CD14-positive monocyte (primary cell): Measurements from ENCODE around the gene SLC24A3. TPM values are rescaled to one million over a fixed set of nuclear protein-coding genes. Genes with fewer than 3 reads are reported as not detected.

Source experiments
- DNase-seq, 3 donors: peaks; one replicate each; pipeline ENCODE4 v3.0.0-alpha.2; 2011 to 2022
- H2AFZ ChIP-seq: 2 replicates; pipeline ENCODE4 v1.6.0; 2012; ENCODE audit warnings: mild to moderate bottlenecking, low read depth, low read length, inconsistent platforms; ENCODE audit not compliant: insufficient read depth, poor library complexity, severe bottlenecking
- H3K27ac ChIP-seq, 2 donors: 1 replicate in 1 of 2; 2 replicates in 1 of 2; pipeline ENCODE4 v1.5.1; 2012 to 2013; ENCODE audit warnings: low read length in 2 of 2, control low read depth in 1 of 2, inconsistent platforms in 1 of 2, low read depth in 1 of 2, mild to moderate bottlenecking in 1 of 2
- H3K27me3 ChIP-seq, 2 donors: one replicate each; pipeline versions ENCODE4 v1.6.0 to v1.6.1; 2011 to 2013; ENCODE audit warnings: low read length in 2 of 2; ENCODE audit not compliant: control insufficient read depth in 2 of 2, insufficient read depth in 2 of 2
- H3K36me3 ChIP-seq, 2 donors: replicated peaks in 1 of 2; 1 replicate in 1 of 2; 2 replicates in 1 of 2; pipeline versions ENCODE4 v1.5.1 to v1.6.1; 2012 to 2013; ENCODE audit warnings: low read length in 2 of 2, control low read depth in 1 of 2, inconsistent platforms in 1 of 2, mild to moderate bottlenecking in 1 of 2; ENCODE audit not compliant: insufficient read depth in 2 of 2, control insufficient read depth in 1 of 2
- H3K4me1 ChIP-seq, 2 donors: 1 replicate in 1 of 2; 2 replicates in 1 of 2; pipeline versions ENCODE4 v1.5.1 to v1.6.1; 2012 to 2013; ENCODE audit warnings: low read length in 2 of 2, control low read depth in 1 of 2, inconsistent platforms in 1 of 2, mild to moderate bottlenecking in 1 of 2, moderate library complexity in 1 of 2; ENCODE audit not compliant: insufficient read depth in 2 of 2, control insufficient read depth in 1 of 2
- H3K4me2 ChIP-seq: replicated peaks from 2 replicates; pipeline ENCODE3; 2012; ENCODE audit warnings: low read length, moderate library complexity, mild to moderate bottlenecking; ENCODE audit not compliant: poor library complexity, severe bottlenecking; ENCODE audit errors: extremely low read depth
- H3K4me3 ChIP-seq, 3 experiments: fragments of 200-600 bp in 1 of 3; sonication (generic) in 1 of 3; replicated peaks in 1 of 3; 1 replicate in 2 of 3; 2 replicates in 1 of 3; pipeline ENCODE4 v1.5.1; 2011 to 2013; ENCODE audit warnings: low read length in 3 of 3, mild to moderate bottlenecking in 3 of 3, control low read depth in 2 of 3, low read depth in 2 of 3, inconsistent platforms in 1 of 3, moderate library complexity in 1 of 3
- H3K79me2 ChIP-seq: 2 replicates; pipeline ENCODE4 v1.6.0; 2012; ENCODE audit warnings: mild to moderate bottlenecking, control low read depth, inconsistent platforms, low read length, moderate library complexity; ENCODE audit not compliant: insufficient read depth
- H3K9ac ChIP-seq: 2 replicates; pipeline ENCODE4 v1.6.0; 2017; ENCODE audit warnings: low read length, mild to moderate bottlenecking; ENCODE audit not compliant: insufficient read depth, poor library complexity, severe bottlenecking
- H3K9me3 ChIP-seq, 2 donors: replicated peaks in 1 of 2; 1 replicate in 1 of 2; 2 replicates in 1 of 2; pipeline versions ENCODE4 v1.5.1 to v1.6.1; 2012 to 2013; ENCODE audit warnings: low read length in 2 of 2, control low read depth in 1 of 2; ENCODE audit not compliant: control insufficient read depth in 1 of 2, insufficient read depth in 1 of 2
- H4K20me1 ChIP-seq: 2 replicates; pipeline ENCODE4 v1.6.0; 2012; ENCODE audit warnings: mild to moderate bottlenecking, low read length, control low read depth, moderate library complexity; ENCODE audit not compliant: insufficient read depth
- H3K27ac Mint-ChIP-seq, 7 donors: one replicate each; pipeline ENCODE4 v1.8.0; 2020; ENCODE audit warnings: mild to moderate bottlenecking in 7 of 7, mixed read lengths in 7 of 7, moderate library complexity in 6 of 7, inconsistent platforms in 2 of 7
- H3K27me3 Mint-ChIP-seq, 3 donors: one replicate each; pipeline ENCODE4 v1.8.0; 2021 to 2022; ENCODE audit warnings: low read depth in 3 of 3, mild to moderate bottlenecking in 3 of 3, mixed read lengths in 3 of 3, moderate library complexity in 3 of 3, inconsistent platforms in 1 of 3
- H3K36me3 Mint-ChIP-seq, 2 donors: one replicate each; pipeline ENCODE4 v1.8.0; 2020; ENCODE audit warnings: mixed read lengths in 2 of 2, inconsistent platforms in 1 of 2, mild to moderate bottlenecking in 1 of 2
- H3K4me1 Mint-ChIP-seq: one replicate; pipeline ENCODE4 v1.8.0; 2020; ENCODE audit warnings: mild to moderate bottlenecking, mixed read lengths
- H3K4me3 Mint-ChIP-seq, 2 donors: one replicate each; pipeline ENCODE4 v1.8.0; 2020; ENCODE audit warnings: mild to moderate bottlenecking in 2 of 2, mixed read lengths in 2 of 2, moderate library complexity in 1 of 2
- H3K9me3 Mint-ChIP-seq, 7 donors: one replicate each; pipeline ENCODE4 v1.8.0; 2020 to 2022; ENCODE audit warnings: mixed read lengths in 7 of 7, mild to moderate bottlenecking in 6 of 7, moderate library complexity in 6 of 7, inconsistent platforms in 2 of 7
- CTCF ChIP-seq: fragments of 200-600 bp; IDR thresholded peaks from one replicate; pipeline ENCODE4 v1.8.0; 2022; ENCODE audit warnings: antibody characterized with exemption, mild to moderate bottlenecking
- WGBS: methylation state at CpG from one replicate; pipeline ENCODE4 v1.1.5; 2013; ENCODE audit warnings: missing lambda C conversion rate; ENCODE audit not compliant: insufficient coverage; 5-methylcytosine and 5-hydroxymethylcytosine counted together
- intact Hi-C, 2 donors: fragments of 100-400 bp; cut with micrococcal nuclease; formaldehyde crosslinking; loops; one replicate each; pipeline versions ENCODE4 v1.15.0 to v1.15.1; 2023
- polyA plus RNA-seq, 3 donors: library from polyadenylated mRNA; depleted of rRNA in 1 of 3; unstranded in 2 of 3; stranded (reverse) in 1 of 3; fragments of 300-500 nt in 2 of 3; fragments of >200 nt in 1 of 3; fragmentation: Illumina TruSeq in 2 of 3; gene quantifications; 1 replicate in 2 of 3; 2 replicates in 1 of 3; pipeline ENCODE4 v1.2.3, GENCODE V29; 2012 to 2021

Gene SLC24A3
- polyA plus RNA-seq, 3 donors: 0.04 to 0.08 TPM; not detected in 1

- no peak for DNase-seq
- intact Hi-C loops: no loop called here
- no peaks in the 10 kb centered on the region for H3K9me3 ChIP-seq
- H3K4me2 ChIP-seq: no peak overlapping the region
- no peak overlapping the region for H3K4me3 Mint-ChIP-seq
- no peak overlapping the region for H3K27ac Mint-ChIP-seq
- no peaks in the 10 kb centered on the region for H3K36me3 ChIP-seq
- H3K9ac ChIP-seq: no peak overlapping the region
- H3K4me1 ChIP-seq: peaks cover 5 to 7% of the 10 kb centered on the region in 2 donors
- no peak for TF ChIP-seq CTCF
- H3K36me3 Mint-ChIP-seq: no peaks in the 10 kb centered on the region
- no peak overlapping the region for H2AFZ ChIP-seq
- no peak overlapping the region for H3K4me3 ChIP-seq
- peaks cover 20% of the 10 kb centered on the region for H3K4me1 Mint-ChIP-seq
- H3K9me3 Mint-ChIP-seq: peaks cover 0 to 2% (median 0%) of the 10 kb centered on the region in 7 donors
- 76% methylated on average over 4 of the region's 4 CpGs for WGBS
- no peaks in the 10 kb centered on the region for H4K20me1 ChIP-seq
- no peaks in the 10 kb centered on the region for H3K79me2 ChIP-seq
- no peak overlapping the region for H3K27ac ChIP-seq
- no peaks in the 10 kb centered on the region for H3K27me3 ChIP-seq
- no peaks in the 10 kb centered on the region for H3K27me3 Mint-ChIP-seq
These were observed 121.1 kb downstream of the SLC24A3 start for GRCh38 chr20:19333563-19333962.

GRCh38 chr20:19335341-19335740, 122.9 kb downstream of the SLC24A3 start:
- H3K27me3 Mint-ChIP-seq: peaks cover 0 to 3% (median 0%) of the 10 kb centered on the region in 3 donors
- H4K20me1 ChIP-seq: no peaks in the 10 kb centered on the region
- no peak overlapping the region for H3K4me2 ChIP-seq
- no peak overlapping the region for H3K9ac ChIP-seq
- no peaks in the 10 kb centered on the region for H3K9me3 ChIP-seq
- H3K4me1 Mint-ChIP-seq: peaks cover 20% of the 10 kb centered on the region
- H3K27me3 ChIP-seq: no peaks in the 10 kb centered on the region
- no peaks in the 10 kb centered on the region for H3K79me2 ChIP-seq
- H3K9me3 Mint-ChIP-seq: no peaks in the 10 kb centered on the region
- H3K27ac ChIP-seq: no peak overlapping the region
- intact Hi-C loops: no loop called here
- H3K4me3 Mint-ChIP-seq: no peak overlapping the region
- no peaks in the 10 kb centered on the region for H3K36me3 ChIP-seq
- no peak overlapping the region for H3K27ac Mint-ChIP-seq
- H3K4me1 ChIP-seq: peaks cover 5 to 7% of the 10 kb centered on the region in 2 donors
- TF ChIP-seq CTCF: no peak
- H2AFZ ChIP-seq: no peak overlapping the region
- no peak overlapping the region for H3K4me3 ChIP-seq
- DNase-seq: no peak
- WGBS: 100% methylated on average over 1 of the region's 1 CpG
- H3K36me3 Mint-ChIP-seq: no peaks in the 10 kb centered on the region
